Measurements from ENCODE around the gene CCDC92. TPM values are rescaled to one million over a fixed set of nuclear protein-coding genes. Genes with fewer than 3 reads are reported as not detected.

Gene CCDC92
- total RNA-seq, 1 donor from 2014 or later = 21.5 TPM

DNA sequence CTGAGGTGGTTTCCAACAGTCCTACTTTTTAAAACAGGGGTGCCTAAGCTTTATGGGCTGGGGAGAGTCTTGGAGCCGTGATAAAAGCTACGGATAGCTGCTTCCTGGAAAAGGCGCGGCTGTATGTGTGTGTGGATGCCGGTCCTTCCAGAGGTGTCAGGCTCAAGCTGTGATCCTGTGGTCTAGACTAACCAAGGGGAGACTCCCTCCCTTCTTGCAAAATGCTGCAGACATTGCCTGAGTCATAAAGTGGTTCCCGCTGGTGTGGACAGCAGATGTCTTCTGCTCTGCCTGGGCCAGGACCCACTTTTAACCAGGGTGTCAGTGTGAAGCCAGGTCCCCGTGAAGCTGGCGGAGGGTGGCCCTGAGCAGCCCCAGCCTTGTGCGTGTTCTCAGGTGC lies 37.8 kb downstream of the CCDC92 start:
- no peak for DNase-seq
- ATAC-seq (ENCODE audit: low read depth) = no peak
- intact Hi-C loops (cut with micrococcal nuclease) = no loop called here
- ChIA-PET CTCF (no interaction called here), POLR2A (no interaction called here)
- TF ChIP-seq, protein P1, sequence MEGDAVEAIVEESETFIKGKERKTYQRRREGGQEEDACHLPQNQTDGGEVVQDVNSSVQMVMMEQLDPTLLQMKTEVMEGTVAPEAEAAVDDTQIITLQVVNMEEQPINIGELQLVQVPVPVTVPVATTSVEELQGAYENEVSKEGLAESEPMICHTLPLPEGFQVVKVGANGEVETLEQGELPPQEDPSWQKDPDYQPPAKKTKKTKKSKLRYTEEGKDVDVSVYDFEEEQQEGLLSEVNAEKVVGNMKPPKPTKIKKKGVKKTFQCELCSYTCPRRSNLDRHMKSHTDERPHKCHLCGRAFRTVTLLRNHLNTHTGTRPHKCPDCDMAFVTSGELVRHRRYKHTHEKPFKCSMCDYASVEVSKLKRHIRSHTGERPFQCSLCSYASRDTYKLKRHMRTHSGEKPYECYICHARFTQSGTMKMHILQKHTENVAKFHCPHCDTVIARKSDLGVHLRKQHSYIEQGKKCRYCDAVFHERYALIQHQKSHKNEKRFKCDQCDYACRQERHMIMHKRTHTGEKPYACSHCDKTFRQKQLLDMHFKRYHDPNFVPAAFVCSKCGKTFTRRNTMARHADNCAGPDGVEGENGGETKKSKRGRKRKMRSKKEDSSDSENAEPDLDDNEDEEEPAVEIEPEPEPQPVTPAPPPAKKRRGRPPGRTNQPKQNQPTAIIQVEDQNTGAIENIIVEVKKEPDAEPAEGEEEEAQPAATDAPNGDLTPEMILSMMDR (IDR thresholded peaks at IDR 0.05) = no peak
- Mint-ChIP-seq H3K27me3 (no peaks in the 10 kb centered on the region), H3K4me3 (no peak overlapping the region), H3K36me3 (ENCODE audit: low read depth) (peaks cover 13% of the 10 kb centered on the region), H3K4me1 (peaks cover 24% of the 10 kb centered on the region), H3K27ac (no peak overlapping the region), H3K9me3 (no peaks in the 10 kb centered on the region)

DNA sequence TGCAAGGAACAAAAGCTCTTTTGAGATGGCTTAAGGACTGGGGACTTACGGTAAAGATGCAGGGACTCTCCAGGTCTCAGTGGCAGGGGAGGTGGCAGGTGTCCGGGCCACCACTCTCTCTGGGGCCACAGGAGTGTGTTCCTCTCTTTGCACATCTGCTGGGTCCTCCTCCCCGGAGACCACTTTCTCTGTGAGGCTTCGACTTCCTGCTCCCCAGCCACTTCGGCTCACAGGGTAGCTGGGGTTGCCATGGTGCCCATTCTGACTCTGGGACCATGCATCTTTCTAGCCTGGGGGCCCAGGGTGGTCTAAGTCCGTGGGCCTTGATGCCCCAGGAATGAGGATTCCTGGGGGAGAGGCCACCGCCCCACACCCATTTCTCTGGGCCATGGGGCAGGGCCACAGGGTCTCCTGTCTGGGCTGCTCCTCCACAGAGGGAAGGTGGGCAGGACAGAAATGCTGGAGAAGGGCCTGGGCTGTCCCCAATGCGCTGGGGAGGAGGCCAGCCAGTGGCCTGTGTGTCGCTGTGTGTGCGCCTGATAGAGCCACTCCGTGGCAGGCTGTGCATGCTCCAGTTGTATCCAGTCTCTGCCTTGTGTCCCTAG lies 38.5 kb downstream of the CCDC92 start:
- intact Hi-C loops (cut with micrococcal nuclease) = no loop called here
- DNase-seq (no peak), ATAC-seq (ENCODE audit: low read depth) (peak; percentile 40)
- POLR2A ChIA-PET = no interaction called here
- TF ChIP-seq, protein P1 (IDR thresholded peaks at IDR 0.05) = no peak
- Mint-ChIP-seq H3K4me3 (no peak overlapping the region), H3K9me3 (no peaks in the 10 kb centered on the region), H3K4me1 (peaks cover 23% of the 10 kb centered on the region), H3K27me3 (no peaks in the 10 kb centered on the region), H3K27ac (no peak overlapping the region), H3K36me3 (ENCODE audit: low read depth) (peaks cover 13% of the 10 kb centered on the region)
- CTCF ChIA-PET = no interaction called here

DNA sequence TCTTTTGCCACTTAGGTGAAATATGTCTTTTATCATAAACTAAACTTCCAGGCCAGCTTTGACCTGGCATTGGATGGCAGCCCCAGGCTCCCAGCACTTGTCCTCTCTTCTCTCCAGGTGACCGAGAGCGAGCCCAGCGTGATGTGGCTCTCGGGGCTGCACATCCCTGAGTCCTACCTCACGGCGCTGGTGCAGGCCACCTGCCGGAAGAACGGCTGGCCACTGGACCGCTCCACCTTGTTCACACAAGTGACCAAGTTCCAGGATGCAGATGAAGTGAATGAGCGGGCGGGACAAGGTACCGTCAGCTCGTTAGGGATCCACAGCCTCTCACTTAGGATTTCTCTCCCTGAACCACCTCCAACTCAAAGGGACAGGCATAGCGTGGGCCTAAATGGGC lies 39.4 kb downstream of the CCDC92 start:
- ChIA-PET POLR2A (no interaction called here), CTCF (no interaction called here)
- intact Hi-C loops (cut with micrococcal nuclease) = no loop called here
- TF ChIP-seq, protein P1 (IDR thresholded peaks at IDR 0.05) = no peak
- H3K4me1 Mint-ChIP-seq = peaks cover 20% of the 10 kb centered on the region
- H3K36me3 Mint-ChIP-seq (ENCODE audit: low read depth) = peaks cover 13% of the 10 kb centered on the region
- no peaks in the 10 kb centered on the region for H3K9me3 Mint-ChIP-seq
- ATAC-seq (ENCODE audit: low read depth) (no peak), DNase-seq (no peak)
- peaks cover 3% of the 10 kb centered on the region for H3K27me3 Mint-ChIP-seq
- no peak overlapping the region for H3K4me3 Mint-ChIP-seq
- H3K27ac Mint-ChIP-seq = no peak overlapping the region

DNA sequence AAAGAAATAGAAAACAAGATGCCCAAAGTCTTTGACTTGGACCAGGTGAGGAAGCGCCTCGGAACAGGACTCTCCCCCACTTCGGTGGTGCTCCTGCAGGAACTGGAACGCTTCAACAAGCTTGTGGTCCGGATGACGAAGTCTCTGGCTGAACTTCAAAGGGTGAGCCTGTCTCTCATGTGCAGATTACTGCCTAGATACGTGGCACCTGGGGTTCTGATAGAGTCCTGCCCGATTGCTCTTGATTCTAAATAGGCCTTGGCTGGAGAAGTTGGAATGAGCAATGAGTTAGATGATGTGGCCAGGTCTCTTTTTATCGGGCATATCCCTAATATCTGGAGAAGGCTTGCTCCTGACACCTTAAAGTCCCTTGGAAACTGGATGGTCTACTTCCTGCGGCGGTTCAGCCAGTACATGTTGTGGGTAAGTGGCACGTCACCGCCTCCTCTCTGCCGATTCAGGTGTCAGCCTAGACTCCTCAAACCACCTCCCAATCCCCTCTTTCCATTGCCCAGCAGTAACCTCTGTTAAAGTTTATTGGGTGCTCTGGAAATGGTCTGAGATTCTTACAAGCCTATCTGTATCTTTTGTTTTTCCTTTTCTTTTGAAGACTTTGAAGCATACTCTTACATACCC lies 40.8 kb downstream of the CCDC92 start:
- Mint-ChIP-seq H3K36me3 (ENCODE audit: low read depth) (peaks cover 7% of the 10 kb centered on the region), H3K4me3 (no peak overlapping the region), H3K27me3 (peaks cover 13% of the 10 kb centered on the region), H3K9me3 (no peaks in the 10 kb centered on the region), H3K27ac (no peak overlapping the region), H3K4me1 (peaks cover 12% of the 10 kb centered on the region)
- intact Hi-C loops (cut with micrococcal nuclease) = no loop called here
- ChIA-PET CTCF (interaction anchor here (0.6 kb wide), 1 partner anchor 561 kb away, joined by 3 read pairs; no protein-coding TSS in a partner anchor), POLR2A (no interaction called here)
- DNase-seq (no peak), ATAC-seq (ENCODE audit: low read depth) (no peak)
- TF ChIP-seq, protein P1 (IDR thresholded peaks at IDR 0.05) = no peak

DNA sequence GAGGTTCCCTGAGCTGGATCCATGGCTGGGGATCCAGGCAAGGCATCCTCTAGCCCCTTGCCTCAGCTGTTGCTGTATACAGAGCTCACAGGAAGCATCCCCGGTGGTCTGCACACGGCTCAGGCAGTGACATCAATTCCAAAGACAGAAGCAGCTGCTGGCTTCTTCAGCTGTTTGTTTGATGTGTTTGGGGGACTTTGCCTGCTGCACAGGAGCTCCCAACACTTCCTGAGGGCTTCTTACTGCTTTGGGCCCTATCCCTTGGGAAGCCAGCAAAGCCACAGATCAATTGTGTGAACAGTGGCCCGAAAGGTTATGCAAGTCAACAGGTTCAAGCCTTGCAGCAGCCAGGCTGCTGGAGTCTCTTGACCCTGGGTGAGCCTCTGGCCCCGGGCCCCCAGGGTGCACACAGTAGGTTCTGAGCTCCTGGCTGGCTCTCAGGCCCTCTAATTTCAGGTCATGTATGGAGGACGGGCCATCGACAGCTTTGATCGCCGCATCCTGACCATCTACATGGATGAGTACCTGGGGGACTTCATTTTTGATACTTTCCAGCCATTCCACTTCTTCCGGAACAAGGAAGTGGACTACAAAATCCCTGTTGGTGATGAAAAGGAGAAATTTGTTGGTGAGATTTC lies 42.6 kb downstream of the CCDC92 start:
- ATAC-seq (ENCODE audit: low read depth) (no peak), DNase-seq (no peak)
- Mint-ChIP-seq H3K4me3 (no peak overlapping the region), H3K27me3 (peaks cover 18% of the 10 kb centered on the region), H3K27ac (no peak overlapping the region), H3K9me3 (no peaks in the 10 kb centered on the region), H3K36me3 (ENCODE audit: low read depth) (no peaks in the 10 kb centered on the region), H3K4me1 (peaks cover 12% of the 10 kb centered on the region)
- intact Hi-C loops (cut with micrococcal nuclease) = no loop called here
- POLR2A ChIA-PET = no interaction called here
- TF ChIP-seq, protein P1 (IDR thresholded peaks at IDR 0.05) = no peak
- CTCF ChIA-PET = no interaction called here

All from activated B cell treated with CpG ODN at 0.5 μM for 24 hours (primary cell).